ENCODE results near the gene ZNF845.
"Not testable (repeated sequence)": the region's sequence is repeated elsewhere in the genome, so short reads cannot be mapped to it uniquely, and the experiment has no call there.

Gene ZNF845

DNA sequence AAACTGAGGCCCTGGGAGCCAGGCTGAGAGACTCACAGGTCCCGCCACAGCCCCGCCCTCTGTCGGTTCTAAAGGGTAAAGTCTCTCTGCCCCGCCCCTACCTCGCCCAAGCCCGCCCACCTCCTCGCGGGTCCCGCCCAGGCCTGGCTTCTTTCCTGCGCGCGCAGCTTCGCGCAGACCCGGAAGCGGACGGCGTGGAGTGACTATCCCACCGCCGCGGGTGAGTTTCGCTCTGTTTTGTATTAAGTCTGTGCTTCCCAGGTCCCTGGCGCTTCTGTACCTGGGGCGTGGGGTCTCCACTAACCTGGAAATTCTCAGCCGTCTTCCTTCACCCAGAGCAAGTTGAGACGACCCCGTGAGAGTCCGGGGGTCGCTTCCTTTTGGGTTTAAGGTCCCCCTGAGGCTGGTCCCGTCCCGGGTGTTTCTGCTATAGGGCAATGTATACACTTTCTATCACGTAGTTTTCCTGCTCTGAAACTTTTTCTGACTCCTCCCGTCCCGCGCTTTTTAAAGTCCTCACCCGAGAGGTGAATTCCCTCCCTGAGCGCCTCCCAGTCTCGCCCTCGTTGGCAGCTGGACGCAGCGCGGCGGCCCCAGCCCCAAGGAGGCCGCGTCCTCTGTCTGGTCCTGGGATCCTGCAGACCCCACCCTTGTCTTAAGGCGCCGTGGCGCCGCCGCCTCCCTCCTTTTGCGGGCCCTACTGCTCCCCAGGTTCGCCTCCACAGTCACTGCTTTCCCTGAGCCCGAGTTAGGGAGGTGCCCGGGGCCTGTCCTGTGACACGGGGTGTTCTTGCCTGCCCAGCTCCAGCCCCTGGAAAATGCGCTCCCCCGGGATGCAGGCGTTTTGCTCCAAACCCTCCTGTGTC, 61.7 kb downstream of the ZNF845 start, which contains the start of gene ZNF765:
TSS of gene ZNF765 (plus strand) at position 176 of the 866 bp plus-strand sequence. CDS start 2,867 bp downstream, outside the sequence.
- H3K4me3 ChIP-seq (ENCODE audit: low read depth, low read length): peak within 1 kb of the TSS; percentile 63
- in situ Hi-C loops (cut with HindIII; ENCODE audit: low sequenced_read_pairs): no loop called here
- TF ChIP-seq, protein P1, sequence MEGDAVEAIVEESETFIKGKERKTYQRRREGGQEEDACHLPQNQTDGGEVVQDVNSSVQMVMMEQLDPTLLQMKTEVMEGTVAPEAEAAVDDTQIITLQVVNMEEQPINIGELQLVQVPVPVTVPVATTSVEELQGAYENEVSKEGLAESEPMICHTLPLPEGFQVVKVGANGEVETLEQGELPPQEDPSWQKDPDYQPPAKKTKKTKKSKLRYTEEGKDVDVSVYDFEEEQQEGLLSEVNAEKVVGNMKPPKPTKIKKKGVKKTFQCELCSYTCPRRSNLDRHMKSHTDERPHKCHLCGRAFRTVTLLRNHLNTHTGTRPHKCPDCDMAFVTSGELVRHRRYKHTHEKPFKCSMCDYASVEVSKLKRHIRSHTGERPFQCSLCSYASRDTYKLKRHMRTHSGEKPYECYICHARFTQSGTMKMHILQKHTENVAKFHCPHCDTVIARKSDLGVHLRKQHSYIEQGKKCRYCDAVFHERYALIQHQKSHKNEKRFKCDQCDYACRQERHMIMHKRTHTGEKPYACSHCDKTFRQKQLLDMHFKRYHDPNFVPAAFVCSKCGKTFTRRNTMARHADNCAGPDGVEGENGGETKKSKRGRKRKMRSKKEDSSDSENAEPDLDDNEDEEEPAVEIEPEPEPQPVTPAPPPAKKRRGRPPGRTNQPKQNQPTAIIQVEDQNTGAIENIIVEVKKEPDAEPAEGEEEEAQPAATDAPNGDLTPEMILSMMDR (IDR thresholded peaks at IDR 0.05; ENCODE audit: low read depth, low read length, missing control alignments): peak; percentile 46
- DNase-seq (ENCODE audit: low read depth): peak; percentile 80

DNA sequence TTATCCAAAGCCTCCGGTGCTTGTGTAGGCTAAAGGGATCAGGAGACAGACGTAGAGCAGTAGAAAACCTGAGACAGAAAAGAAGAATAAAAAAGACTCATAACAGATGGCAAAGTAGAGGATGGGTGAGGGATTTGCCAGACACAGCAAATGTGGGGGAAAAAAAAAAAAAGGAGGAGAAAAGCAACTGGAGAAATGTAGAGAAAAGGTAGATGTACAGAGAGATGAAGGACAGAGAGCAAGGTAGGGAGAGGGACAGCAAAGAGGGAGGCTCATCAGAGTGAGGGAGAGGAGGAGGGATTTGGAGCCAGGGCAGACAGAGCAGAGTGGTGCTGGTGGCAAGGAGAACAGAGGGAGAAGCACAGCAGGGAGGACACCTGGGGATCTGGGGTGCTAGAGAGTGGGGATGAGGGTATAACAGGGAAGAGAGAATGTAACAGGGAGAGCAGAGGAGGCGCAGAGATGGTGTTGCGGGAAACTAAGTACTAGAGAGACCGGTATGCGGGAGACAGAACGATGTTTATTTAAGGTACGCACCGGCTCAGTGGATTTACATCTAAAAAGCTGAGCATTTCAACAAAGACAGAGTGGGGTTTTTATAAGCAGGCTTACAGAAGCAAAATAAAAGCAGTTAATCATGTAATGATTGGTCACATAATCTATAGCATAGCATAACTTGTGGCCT, 62.4 kb downstream of the ZNF845 start:
- DNase-seq (ENCODE audit: low read depth); in situ Hi-C loops (cut with HindIII; ENCODE audit: low sequenced_read_pairs): not testable (repeated sequence)
- H3K4me3 ChIP-seq (ENCODE audit: low read depth, low read length): peak overlapping the region; percentile 63

DNA sequence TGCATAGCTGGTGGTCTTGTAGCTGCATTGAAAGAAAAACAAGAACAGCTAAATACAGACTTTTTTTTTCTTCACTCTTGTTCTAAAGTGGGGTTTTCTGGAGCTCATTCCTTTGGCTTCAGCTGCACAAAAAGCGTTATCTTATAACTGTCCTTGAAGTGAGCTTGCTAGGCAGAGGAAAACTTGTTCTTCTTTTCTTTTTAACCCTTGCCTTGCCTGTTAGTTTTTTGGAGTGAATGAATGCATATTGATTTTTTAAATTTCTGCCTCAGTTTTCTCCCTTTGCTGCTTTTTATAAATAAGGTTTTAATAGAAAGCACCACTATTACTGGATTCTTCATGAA, 62.9 kb downstream of the ZNF845 start:
- TF ChIP-seq, protein P1 (IDR thresholded peaks at IDR 0.05; ENCODE audit: low read depth, low read length, missing control alignments): no peak
- DNase-seq (ENCODE audit: low read depth): no peak
- in situ Hi-C loops (cut with HindIII; ENCODE audit: low sequenced_read_pairs): no loop called here
- peak overlapping the region; percentile 63 for H3K4me3 ChIP-seq (ENCODE audit: low read depth, low read length)

DNA sequence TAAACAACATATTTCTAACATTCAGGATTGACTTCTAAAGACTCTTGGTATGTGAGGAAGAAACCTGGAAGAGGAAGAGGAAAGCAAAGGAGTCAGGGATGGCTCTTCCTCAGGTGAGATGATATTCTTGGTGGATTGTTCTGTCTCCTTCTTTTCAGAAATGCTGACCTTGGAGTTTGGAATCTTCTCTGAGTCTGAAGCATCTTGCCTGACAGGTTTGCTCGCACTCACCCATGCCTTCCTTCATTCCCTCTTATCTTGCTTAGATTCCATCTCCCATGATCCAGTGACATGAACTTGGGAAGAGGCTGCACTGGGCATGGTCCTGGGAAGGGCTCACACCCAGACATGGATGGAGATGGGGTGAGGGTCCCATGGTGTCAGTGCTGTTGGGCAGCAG, 64.4 kb downstream of the ZNF845 start:
- H3K4me3 ChIP-seq (ENCODE audit: low read depth, low read length); DNase-seq (ENCODE audit: low read depth); in situ Hi-C loops (cut with HindIII; ENCODE audit: low sequenced_read_pairs): not testable (repeated sequence)

Measured in astrocyte of the cerebellum (primary cell).